Hippocampal formation (tissue), 2 donors: ENCODE data around the gene CDK14.
A peak's percentile ranks its signal among the peaks of the same experiment; 100 is the strongest.

Experiments
- DNase-seq, 2 donors: peaks; one replicate each; lab custom pipeline; 2025; lab: John Stamatoyannopoulos, UW

Gene CDK14

GRCh38 chr7:91093181-91093580, 497.1 kb downstream of the CDK14 start:
- no peak for DNase-seq

DNA sequence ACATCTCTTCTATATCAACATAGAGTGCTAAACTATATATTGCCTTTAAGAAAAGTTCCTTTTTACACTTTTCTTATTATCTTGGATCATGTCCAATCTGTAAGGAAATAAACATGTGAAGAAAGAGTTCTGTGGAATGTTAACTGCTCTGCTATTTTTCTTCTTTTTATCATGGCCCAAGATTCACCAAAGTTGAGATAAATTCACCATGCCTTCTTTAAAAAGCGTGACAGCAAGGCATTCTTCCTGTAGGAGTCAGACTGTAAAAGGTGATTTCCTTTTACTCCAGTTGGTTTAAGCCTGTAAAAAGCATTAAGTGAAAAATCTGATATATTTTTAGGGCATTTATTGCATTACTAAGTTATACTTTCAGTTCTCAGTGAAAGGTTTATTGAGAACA, 502.4 kb downstream of the CDK14 start:
- no peak for DNase-seq

DNA sequence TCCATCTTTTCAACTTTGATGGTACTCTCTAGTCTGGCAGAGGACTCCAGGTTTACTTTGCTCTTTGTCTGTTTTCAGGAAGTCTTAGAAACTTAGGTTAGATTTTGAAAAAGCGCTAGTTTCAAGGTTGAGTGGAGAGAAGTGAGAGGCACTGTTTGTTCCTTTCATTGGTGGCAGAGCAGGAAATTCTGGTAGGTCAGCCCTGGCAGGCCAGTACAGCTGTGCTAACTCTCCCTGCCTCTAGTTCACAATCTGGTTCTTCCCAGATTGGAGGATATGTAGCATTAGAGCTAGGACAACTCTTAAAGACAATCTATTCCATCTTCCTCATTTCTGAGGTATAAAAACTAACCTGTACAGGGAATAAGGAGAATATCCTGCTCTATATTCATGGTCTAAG, 507.2 kb downstream of the CDK14 start:
- no peak for DNase-seq

- no peak for DNase-seq
Measured at GRCh38 chr7:91107460-91107859, 511.3 kb downstream of the CDK14 start.

- DNase-seq, result no peak
Measured at GRCh38 chr7:91109200-91109599, 513.1 kb downstream of the CDK14 start.

GRCh38 chr7:91112902-91113341, 516.8 kb downstream of the CDK14 start:
- no peak for DNase-seq

GRCh38 chr7:91114232-91114631, 518.1 kb downstream of the CDK14 start:
- DNase-seq, result no peak

DNA sequence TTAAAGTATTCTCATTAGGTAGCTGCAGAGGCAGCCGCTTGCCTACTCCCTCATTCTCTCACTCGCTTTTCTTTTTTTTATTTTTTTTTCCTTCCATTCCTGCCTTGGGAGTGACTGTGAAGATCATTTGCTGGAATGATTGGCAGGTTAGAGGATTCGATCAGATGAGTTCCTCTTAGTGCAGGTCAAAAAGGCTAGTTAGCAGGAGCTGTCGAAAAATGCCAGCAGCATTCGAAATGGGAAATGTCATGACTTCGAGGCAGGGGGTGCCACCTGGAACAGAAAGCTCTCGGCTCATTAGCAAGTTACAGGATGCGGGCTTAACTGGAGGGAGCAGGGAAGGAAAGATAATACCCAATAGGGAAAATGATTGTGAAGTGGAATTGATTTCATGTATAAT, 530.6 kb downstream of the CDK14 start:
- no peak for DNase-seq

- DNase-seq, result no peak
Measured at GRCh38 chr7:91127325-91127724, 531.2 kb downstream of the CDK14 start.

DNA sequence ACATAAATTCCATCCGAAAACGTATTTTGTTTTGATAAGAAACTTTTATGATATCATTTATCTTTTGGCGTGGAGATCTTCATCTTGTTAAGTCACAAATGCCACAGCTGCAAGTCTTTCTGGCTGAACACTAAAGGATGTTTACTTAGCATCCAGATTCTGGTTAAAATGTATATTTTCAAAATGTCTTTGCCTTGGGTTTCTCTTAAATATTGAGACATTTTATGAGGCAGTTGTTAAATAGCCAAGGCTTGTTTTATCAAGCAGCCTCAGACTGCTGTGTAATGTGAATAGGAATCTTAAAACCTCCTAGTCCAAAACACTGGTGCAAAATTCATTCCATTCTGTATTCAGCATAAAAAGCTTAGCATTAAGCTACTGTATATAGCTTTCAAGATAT, 531.8 kb downstream of the CDK14 start:
- DNase-seq, result no peak

GRCh38 chr7:91128683-91129348, 532.7 kb downstream of the CDK14 start:
- no peak for DNase-seq

DNA sequence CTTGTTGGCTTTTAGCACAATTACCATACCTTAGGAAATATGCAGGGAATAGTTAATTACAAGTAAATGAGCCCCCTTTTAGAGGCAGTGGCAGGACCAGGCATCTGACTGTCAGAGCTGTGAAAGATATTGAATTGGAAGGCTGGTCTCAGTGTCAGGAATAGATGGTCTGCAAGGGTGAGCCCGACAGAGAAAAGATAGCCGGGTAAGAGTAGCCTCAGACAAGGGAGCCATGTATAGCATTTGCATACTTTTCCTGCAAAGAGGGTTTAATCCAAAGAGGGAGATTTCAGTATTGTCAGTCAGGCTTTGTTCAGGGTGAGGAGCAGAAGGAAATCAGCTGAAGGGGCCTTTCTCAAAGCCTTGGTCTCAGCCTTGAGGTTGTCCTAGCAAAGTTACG, 539.2 kb downstream of the CDK14 start:
- no peak for DNase-seq

GRCh38 chr7:91135703-91136430, 539.7 kb downstream of the CDK14 start:
- DNase-seq, result no peak

DNA sequence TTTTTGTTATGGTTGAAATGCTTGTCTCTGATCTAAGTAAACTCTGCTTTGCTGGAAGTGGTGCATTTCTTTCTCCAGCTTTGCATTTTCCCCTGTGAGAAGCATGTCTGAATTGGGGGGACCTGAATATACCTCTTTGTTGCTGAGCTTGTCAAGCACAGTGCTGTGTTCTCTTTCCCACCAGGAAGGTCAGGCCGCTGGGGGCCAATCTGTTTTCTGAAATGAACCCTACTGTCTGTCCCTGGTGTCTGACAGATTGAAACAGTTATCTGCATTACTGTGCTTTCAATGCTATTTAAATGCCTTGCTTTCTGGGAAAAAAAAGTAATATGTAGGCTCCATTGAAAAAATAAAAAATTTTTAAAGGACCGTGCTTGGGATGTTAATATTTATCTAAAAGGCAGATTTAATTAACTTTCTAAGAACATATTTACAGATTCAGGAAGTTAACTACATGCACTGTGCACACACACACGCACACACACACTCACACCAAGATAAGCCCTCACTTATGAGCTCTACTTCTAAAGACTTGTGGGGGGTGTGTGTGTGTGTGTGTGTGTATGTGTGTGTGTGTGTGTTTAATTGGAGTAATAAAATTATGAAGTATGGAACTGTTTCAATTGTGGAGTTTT, 541.1 kb downstream of the CDK14 start:
- no peak for DNase-seq

GRCh38 chr7:91137788-91138368, 541.8 kb downstream of the CDK14 start:
- DNase-seq, result no peak

DNA sequence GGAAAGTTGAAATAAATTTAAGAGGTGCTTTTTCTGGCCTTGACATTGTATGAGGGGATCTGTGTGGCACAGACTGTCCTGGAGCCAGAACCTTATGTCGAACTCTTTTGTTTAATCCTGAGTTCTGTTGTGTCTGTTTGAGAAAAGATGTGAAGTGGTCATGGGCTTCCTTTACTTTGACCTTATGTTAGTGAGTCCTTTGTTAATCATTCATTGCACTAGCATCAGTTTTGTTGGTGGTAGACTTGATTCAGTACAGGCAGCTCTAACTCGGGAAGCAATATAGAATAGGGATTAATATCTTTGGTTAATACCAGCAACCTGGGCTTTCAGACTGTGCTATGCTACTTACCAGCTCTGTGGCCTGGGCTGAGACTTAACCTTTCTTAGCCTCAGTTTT, 544.2 kb downstream of the CDK14 start:
- DNase-seq, result no peak

DNA sequence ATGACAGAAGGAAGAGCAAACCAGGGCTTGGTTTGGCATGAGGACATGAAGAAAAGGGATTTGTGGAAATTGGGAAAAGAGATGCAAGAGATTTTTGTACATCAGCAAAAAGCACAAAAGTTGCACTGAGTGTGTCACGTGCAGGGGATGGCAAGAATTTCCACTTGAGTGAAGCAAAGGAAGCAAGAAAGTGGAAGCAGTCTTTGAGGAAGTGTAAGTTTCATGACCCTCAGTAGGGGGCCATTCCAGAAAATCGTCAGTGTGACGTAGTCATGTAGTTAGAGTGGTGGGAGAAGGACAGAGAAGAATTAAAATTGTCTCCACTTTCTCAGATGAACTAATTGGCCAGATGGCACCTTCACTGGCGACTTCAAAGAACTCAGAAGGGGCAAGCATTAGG, 544.9 kb downstream of the CDK14 start:
- no peak for DNase-seq

DNA sequence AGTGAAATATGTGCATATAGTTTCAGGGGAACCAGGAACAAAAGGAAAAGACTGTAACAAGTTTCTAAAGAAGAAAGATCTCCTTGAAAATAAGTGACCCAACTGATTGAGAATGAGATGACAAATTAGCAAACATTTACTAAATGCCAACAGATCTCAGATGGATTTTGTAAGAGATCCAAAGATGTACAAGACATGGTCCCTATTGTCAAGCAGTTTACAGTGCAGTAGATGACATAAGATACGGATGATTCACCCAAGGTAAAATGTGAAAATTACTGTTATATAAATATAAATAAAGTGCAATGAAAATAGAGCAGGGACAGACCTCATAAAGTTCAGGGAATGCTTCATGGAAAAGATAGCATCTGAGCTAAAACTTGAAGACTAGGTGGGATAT, 546.6 kb downstream of the CDK14 start:
- no peak for DNase-seq

GRCh38 chr7:91149341-91150246, 553.5 kb downstream of the CDK14 start:
- DNase-seq, result no peak

DNA sequence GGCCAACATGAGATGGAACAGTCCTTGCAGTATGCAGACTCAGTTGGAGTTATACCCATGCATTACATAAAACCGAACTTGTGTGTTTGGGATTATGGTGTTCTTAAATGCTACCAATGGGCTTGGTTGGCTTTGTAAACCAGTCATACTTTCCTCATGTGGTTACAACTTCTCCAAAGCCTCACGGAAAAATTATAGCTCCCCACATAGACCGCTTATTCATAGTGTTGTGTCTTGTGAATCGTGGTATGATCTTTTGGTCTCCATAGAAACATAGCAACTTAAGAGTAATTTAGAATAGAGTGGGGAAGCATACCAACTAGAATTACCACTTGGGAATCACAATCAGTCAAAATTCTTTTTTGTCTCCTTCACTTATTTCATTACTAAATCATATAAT, 555.8 kb downstream of the CDK14 start:
- no peak for DNase-seq

DNA sequence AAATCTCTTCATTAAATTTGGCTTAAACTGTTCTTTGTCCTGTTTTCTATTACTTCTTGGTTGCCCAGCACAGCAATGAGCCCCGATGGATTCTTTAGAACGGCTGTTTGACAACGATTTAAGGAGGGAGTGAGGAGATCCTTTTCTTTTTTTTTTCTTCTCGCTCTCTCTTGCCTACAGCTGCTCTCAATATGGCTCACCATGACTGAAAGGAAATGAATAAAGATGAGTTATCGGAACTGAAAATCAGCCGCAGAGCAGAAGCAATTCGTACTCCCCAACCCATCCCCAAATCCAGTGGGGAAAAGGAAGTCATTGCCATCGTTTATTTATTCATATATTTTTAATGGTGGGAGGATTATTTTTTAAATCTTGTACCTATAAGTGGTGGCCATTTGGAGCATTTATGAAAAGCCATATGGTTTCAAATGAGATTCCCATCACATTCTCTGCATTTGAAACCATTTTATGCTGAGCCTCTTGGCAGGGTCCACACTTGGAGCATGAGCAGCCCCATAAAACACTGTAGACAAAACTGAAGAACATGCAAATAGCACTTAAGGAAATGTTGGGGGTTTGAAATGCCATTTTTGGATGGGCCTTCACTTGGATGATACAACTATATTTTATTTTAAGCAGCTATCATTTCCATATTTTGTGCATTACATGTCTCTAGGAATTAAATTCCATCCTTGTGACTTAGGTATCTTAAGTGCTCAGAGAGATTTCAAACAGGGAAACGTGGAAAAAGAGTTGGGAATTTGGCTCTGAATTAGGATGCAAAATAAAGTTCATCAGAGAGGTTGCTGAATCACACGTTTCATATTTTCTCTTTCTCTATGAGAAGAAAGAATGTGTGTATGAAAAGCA, 560.4 kb downstream of the CDK14 start:
- peak in 1 of 2 donors; percentile 23 for DNase-seq
